Small intestine (tissue), 7 donors: ENCODE measurements around the gene MNT. TPM values are rescaled to one million over a fixed set of nuclear protein-coding genes. Genes with fewer than 3 reads are reported as not detected.

ENCODE experiments used
- DNase-seq, 2 donors: peaks; one replicate each; pipeline versions ENCODE4 v3.0.0 to v3.0.0-alpha.2; 2013
- FAIRE-seq: peaks from 2 replicates; lab custom pipeline; 2012; peaks lifted over from hg19 to GRCh38; lab: Jason Lieb, UNC
- H3K27ac ChIP-seq, 3 donors: one replicate each; pipeline ENCODE4 v1.5.1; 2013; ENCODE audit warnings: low read length in 2 of 3, mild to moderate bottlenecking in 2 of 3, control low read depth in 1 of 3, inconsistent platforms in 1 of 3, low read depth in 1 of 3, moderate library complexity in 1 of 3
- H3K27me3 ChIP-seq, 3 donors: one replicate each; pipeline ENCODE4 v1.6.1; 2013; ENCODE audit warnings: low read length in 3 of 3, inconsistent platforms in 1 of 3; ENCODE audit not compliant: control insufficient read depth in 3 of 3, insufficient read depth in 3 of 3
- H3K36me3 ChIP-seq, 3 donors: one replicate each; pipeline ENCODE4 v1.6.1; 2013; ENCODE audit warnings: low read length in 3 of 3, inconsistent platforms in 1 of 3, low read depth in 1 of 3, mild to moderate bottlenecking in 1 of 3, moderate library complexity in 1 of 3; ENCODE audit not compliant: control insufficient read depth in 3 of 3, insufficient read depth in 2 of 3
- H3K4me1 ChIP-seq, 3 donors: one replicate each; pipeline ENCODE4 v1.6.1; 2013; ENCODE audit warnings: low read length in 2 of 3, inconsistent platforms in 1 of 3, low read depth in 1 of 3, mild to moderate bottlenecking in 1 of 3, moderate library complexity in 1 of 3; ENCODE audit not compliant: control insufficient read depth in 3 of 3, insufficient read depth in 2 of 3
- H3K4me3 ChIP-seq, 3 donors: one replicate each; pipeline ENCODE4 v1.5.1; 2013; ENCODE audit warnings: low read length in 3 of 3, control low read depth in 1 of 3, inconsistent platforms in 1 of 3, low read depth in 1 of 3, mild to moderate bottlenecking in 1 of 3, moderate library complexity in 1 of 3
- H3K9me3 ChIP-seq, 2 donors: one replicate each; pipeline ENCODE4 v1.6.1; 2013; ENCODE audit warnings: low read depth in 1 of 2, low read length in 1 of 2; ENCODE audit not compliant: control insufficient read depth in 2 of 2, insufficient read depth in 1 of 2
- WGBS, 3 donors: extraction: QIAGEN DNeasy Blood & Tissue Kit; methylation state at CpG; one replicate each; pipeline ENCODE4 v1.1.7; 2013; 5-methylcytosine and 5-hydroxymethylcytosine counted together
- polyA plus RNA-seq, 4 donors: library from polyadenylated mRNA; stranded (reverse) in 3 of 4; unstranded in 1 of 4; fragments of 200-250 nt in 3 of 4; fragments of 120-200 nt in 1 of 4; gene quantifications; one replicate each; pipeline versions ENCODE4 v1.2.1 to v1.2.3, GENCODE V29; 2013
- donor health status: healthy with polysubstance abuse.
- donor health status: control.
- donor health status: control.
- donor health status: Bipolar disorder and iron deficiency.
- donor health status: healthy.

Gene MNT
- polyA plus RNA-seq, 4 donors: 4.2 to 18.9 (median 8.1) TPM

- peaks cover 16 to 56% (median 35%) of the 10 kb centered on the region in 3 donors for H3K4me1 ChIP-seq
- H3K36me3 ChIP-seq: peaks cover 0 to 31% (median 2%) of the 10 kb centered on the region in 3 donors
- FAIRE-seq (no peak), DNase-seq (peak; percentile 94 to 95)
- H3K27me3 ChIP-seq: no peaks in the 10 kb centered on the region
- H3K27ac ChIP-seq: peak overlapping the region; percentile 83 to 100 (median 96)
- peak overlapping the region; percentile 19 to 38 (median 24) for H3K4me3 ChIP-seq
- H3K9me3 ChIP-seq: no peaks in the 10 kb centered on the region
- 7 to 9% (median 7%) methylated on average over 32 to 34 of the region's 34 CpGs for WGBS, 3 donors
Measured at GRCh38 chr17:2396568-2397246, 4.2 kb downstream of the MNT start.

DNA sequence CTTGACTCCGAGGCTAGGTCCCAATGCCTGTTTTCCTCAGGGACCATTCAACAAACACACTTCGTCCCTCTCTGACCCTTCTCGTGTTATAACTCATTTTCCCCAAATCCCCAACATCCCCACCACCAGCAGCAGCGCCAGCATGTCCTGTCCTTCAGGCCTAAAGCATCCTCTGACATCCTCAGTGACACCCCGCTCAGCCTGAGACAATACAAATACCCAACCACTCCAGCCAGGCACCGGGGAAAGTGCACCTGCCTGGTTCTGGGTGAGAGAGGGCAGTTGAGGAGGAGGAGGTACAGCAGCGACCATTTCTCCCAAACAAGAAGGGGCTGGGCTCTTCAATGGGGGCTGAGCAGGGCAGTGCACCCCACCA lies 4.7 kb downstream of the MNT start:
- peaks cover 18 to 61% (median 37%) of the 10 kb centered on the region in 3 donors for H3K4me1 ChIP-seq
- no peaks in the 10 kb centered on the region for H3K9me3 ChIP-seq
- H3K36me3 ChIP-seq: peaks cover 2 to 35% (median 2%) of the 10 kb centered on the region in 3 donors
- WGBS, 3 donors: 45 to 49% (median 48%) methylated on average over 7 of the region's 7 CpGs
- H3K27me3 ChIP-seq: no peaks in the 10 kb centered on the region
- H3K27ac ChIP-seq: peak overlapping the region; percentile 83 to 100 (median 96)
- H3K4me3 ChIP-seq: peak overlapping the region in 2 of 3 donors; percentile 19 to 38
- DNase-seq (no peak), FAIRE-seq (no peak)

DNA sequence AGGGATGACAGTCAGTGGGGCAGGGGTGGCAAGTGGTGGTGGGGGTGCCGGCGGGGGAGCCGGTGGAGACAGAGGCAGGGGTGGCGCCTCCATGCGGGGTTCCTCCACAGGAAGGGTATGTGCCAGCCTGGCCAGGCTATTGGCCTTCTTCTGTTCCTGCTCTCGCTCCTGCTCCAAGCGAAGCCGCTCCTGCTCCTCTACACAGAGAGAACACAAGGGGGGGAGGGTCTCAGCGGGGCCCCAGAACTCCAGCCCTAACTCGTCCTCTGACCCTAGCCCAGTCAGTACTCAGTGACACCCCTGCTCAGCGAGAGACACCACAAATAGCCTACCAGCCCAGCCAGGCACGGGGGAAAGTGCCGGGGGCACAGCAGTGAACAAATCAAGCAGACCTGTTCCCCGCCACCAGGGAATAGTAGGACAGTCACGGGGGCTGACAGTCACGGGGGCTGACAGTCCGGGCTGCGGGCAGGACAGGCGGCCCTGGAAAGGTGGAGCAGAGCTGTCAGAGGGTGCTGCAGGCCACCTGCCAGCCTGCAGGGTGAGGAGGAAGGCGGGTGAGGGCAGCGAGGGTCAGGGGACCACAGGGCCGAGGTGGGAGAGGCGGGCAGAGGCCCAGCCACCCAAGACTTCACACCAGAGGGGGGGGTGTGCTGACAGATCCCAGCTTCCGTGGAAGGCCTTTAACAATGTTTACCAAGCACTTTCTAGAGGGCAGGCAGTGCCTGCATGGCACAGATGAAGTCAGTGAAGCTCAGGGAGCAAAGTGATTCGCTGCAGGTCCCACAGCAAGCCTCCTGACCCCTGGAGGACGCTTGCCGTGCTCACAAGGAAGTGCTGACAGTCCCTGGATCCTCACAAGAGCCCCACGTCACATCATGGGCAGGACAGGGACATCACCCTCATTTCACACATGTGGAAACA lies 5.3 kb downstream of the MNT start:
- H3K4me3 ChIP-seq: no peak overlapping the region
- DNase-seq: peak; percentile 33 to 62
- H3K27me3 ChIP-seq: no peaks in the 10 kb centered on the region
- H3K9me3 ChIP-seq: no peaks in the 10 kb centered on the region
- H3K4me1 ChIP-seq: peaks cover 18 to 65% (median 37%) of the 10 kb centered on the region in 3 donors
- peaks cover 2 to 42% (median 2%) of the 10 kb centered on the region in 3 donors for H3K36me3 ChIP-seq
- WGBS, 3 donors: 77 to 78% (median 78%) methylated on average over 22 to 28 of the region's 28 CpGs
- FAIRE-seq: no peak
- peak overlapping the region; percentile 83 to 100 (median 96) for H3K27ac ChIP-seq

GRCh38 chr17:2394775-2395201 lies 6.1 kb downstream of the MNT start:
- H3K27ac ChIP-seq: peak overlapping the region in 1 of 3 donors; percentile 84
- WGBS, 3 donors: 89 to 90% (median 90%) methylated on average over 14 to 16 of the region's 16 CpGs
- peaks cover 18 to 69% (median 37%) of the 10 kb centered on the region in 3 donors for H3K4me1 ChIP-seq
- H3K27me3 ChIP-seq: no peaks in the 10 kb centered on the region
- DNase-seq (no peak), FAIRE-seq (no peak)
- no peak overlapping the region for H3K4me3 ChIP-seq
- H3K36me3 ChIP-seq: peaks cover 2 to 49% (median 2%) of the 10 kb centered on the region in 3 donors
- H3K9me3 ChIP-seq: no peaks in the 10 kb centered on the region

- WGBS, 3 donors: 20 to 48% (median 42%) methylated on average over 25 to 53 of the region's 53 CpGs
- no peak for FAIRE-seq
- Histone ChIP-seq H3K9me3 (no peaks in the 10 kb centered on the region), H3K4me3 (peak overlapping the region in 2 of 3 donors; percentile 25 to 35), H3K4me1 (peaks cover 18 to 68% (median 37%) of the 10 kb centered on the region in 3 donors), H3K36me3 (peaks cover 2 to 55% (median 2%) of the 10 kb centered on the region in 3 donors), H3K27ac (peak overlapping the region; percentile 38 to 84 (median 64)), H3K27me3 (no peaks in the 10 kb centered on the region)
- DNase-seq: no peak
Measured at GRCh38 chr17:2393954-2394749, 6.7 kb downstream of the MNT start.

- H3K4me1 ChIP-seq: peaks cover 18 to 62% (median 33%) of the 10 kb centered on the region in 3 donors
- 1% methylated on average over 64 to 99 of the region's 99 CpGs for WGBS, 3 donors
- no peaks in the 10 kb centered on the region for H3K9me3 ChIP-seq
- H3K36me3 ChIP-seq: peaks cover 2 to 63% (median 2%) of the 10 kb centered on the region in 3 donors
- DNase-seq (peak; percentile 93 to 95), FAIRE-seq (no peak)
- H3K4me3 ChIP-seq: peak overlapping the region; percentile 70 to 96 (median 80)
- H3K27ac ChIP-seq: peak overlapping the region; percentile 96 to 100 (median 98)
- H3K27me3 ChIP-seq: no peaks in the 10 kb centered on the region
Measured at GRCh38 chr17:2393174-2393953, 7.5 kb downstream of the MNT start.
